Measurements from ENCODE around the gene CHST8.

GRCh38 chr19:33747273-33747672 lies 125.5 kb downstream of the CHST8 start:
- TF ChIP-seq CTCF (IDR thresholded peaks at IDR 0.05; ENCODE audit: low read length) (no peak), EZH2 (optimal IDR thresholded peaks at IDR 0.05; ENCODE audit: low read depth, low read length) (no peak), EZH2phosphoT487 (IDR thresholded peaks at IDR 0.05; ENCODE audit: low read length) (no peak)
